GM21825 (cell line): Measurements from ENCODE around the gene PGM5.
"Not testable (repeated sequence)": the region's sequence is repeated elsewhere in the genome, so short reads cannot be mapped to it uniquely, and the experiment has no call there.

Source experiments
- ATAC-seq: cut with Tn5 transposase; IDR thresholded peaks from one replicate; pipeline ENCODE4 v1.9.1; 2021; ENCODE audit warnings: mild to moderate bottlenecking, moderate library complexity; ENCODE audit not compliant: unreplicated experiment

PGM5 gene

GRCh38 chr9:68356380-68357118 lies at the start of gene PGM5:
Gene PGM5 (plus strand): TSS chr9:68356611. CDS start chr9:68357128, 517 bp downstream.
- not testable (repeated sequence) for ATAC-seq

GRCh38 chr9:68307127-68307526 lies 49.3 kb upstream of the PGM5 start:
- not testable (repeated sequence) for ATAC-seq

- not testable (repeated sequence) for ATAC-seq
Measured at GRCh38 chr9:68307654-68308053, 48.8 kb upstream of the PGM5 start.

- not testable (repeated sequence) for ATAC-seq
Measured at GRCh38 chr9:68311208-68311607, 45.2 kb upstream of the PGM5 start.

- not testable (repeated sequence) for ATAC-seq
Measured at GRCh38 chr9:68318209-68318608, 38.2 kb upstream of the PGM5 start.

- not testable (repeated sequence) for ATAC-seq
Measured at GRCh38 chr9:68323749-68324148, 32.7 kb upstream of the PGM5 start.

- ATAC-seq: not testable (repeated sequence)
Measured at GRCh38 chr9:68324518-68324917, 31.9 kb upstream of the PGM5 start.

- not testable (repeated sequence) for ATAC-seq
Measured at GRCh38 chr9:68329106-68329505, 27.3 kb upstream of the PGM5 start.

GRCh38 chr9:68330531-68331173 lies 25.8 kb upstream of the PGM5 start:
- not testable (repeated sequence) for ATAC-seq

GRCh38 chr9:68332122-68332521 lies 24.3 kb upstream of the PGM5 start:
- ATAC-seq: not testable (repeated sequence)

GRCh38 chr9:68335935-68336334 lies 20.5 kb upstream of the PGM5 start:
- not testable (repeated sequence) for ATAC-seq

- not testable (repeated sequence) for ATAC-seq
Measured at GRCh38 chr9:68336639-68337339, 19.6 kb upstream of the PGM5 start.

GRCh38 chr9:68338000-68338399 lies 18.4 kb upstream of the PGM5 start:
- not testable (repeated sequence) for ATAC-seq

- peak; percentile 86 for ATAC-seq
Measured at GRCh38 chr9:68342265-68343025, 14.0 kb upstream of the PGM5 start.

- not testable (repeated sequence) for ATAC-seq
Measured at GRCh38 chr9:68343242-68343641, 13.2 kb upstream of the PGM5 start.

GRCh38 chr9:68343992-68344391 lies 12.4 kb upstream of the PGM5 start:
- not testable (repeated sequence) for ATAC-seq

GRCh38 chr9:68351689-68352088 lies 4.7 kb upstream of the PGM5 start:
- not testable (repeated sequence) for ATAC-seq

- not testable (repeated sequence) for ATAC-seq
Measured at GRCh38 chr9:68355993-68356379, 425 bp upstream of the PGM5 start.

GRCh38 chr9:68357119-68357714 lies 806 bp downstream of the PGM5 start:
- not testable (repeated sequence) for ATAC-seq

- ATAC-seq: not testable (repeated sequence)
Measured at GRCh38 chr9:68366933-68367547, 10.6 kb downstream of the PGM5 start.
